H1 (cell line): ENCODE measurements around the gene SLC26A4. TPM values are rescaled to one million over a fixed set of nuclear protein-coding genes. Genes with fewer than 3 reads are reported as not detected.

ENCODE experiments used
- CTCF ChIA-PET: fragments of 300-600 bp; sonication (Branson Sonifier 250); formaldehyde crosslinking; loops from one replicate; lab custom pipeline; 2021; ENCODE audit not compliant: partially characterized antibody; lab: Charles Lee
- POLR2A ChIA-PET: fragments of 300-600 bp; sonication (Branson Sonifier 250); formaldehyde crosslinking; loops from one replicate; lab custom pipeline; 2021; ENCODE audit warnings: inconsistent platforms; ENCODE audit not compliant: partially characterized antibody; lab: Charles Lee
- DNase-seq, 2 experiments: peaks; one replicate each; pipeline versions ENCODE4 v3.0.0 to v3.0.0-alpha.2; 2010 to 2022; ENCODE audit warnings: low spot score in 2 of 2, low read depth in 1 of 2, mixed read lengths in 1 of 2
- FAIRE-seq: peaks from 2 replicates; lab custom pipeline; 2011; peaks lifted over from hg19 to GRCh38; lab: Jason Lieb, UNC
- H2AFZ ChIP-seq: 2 replicates; pipeline ENCODE4 v1.8.1; 2012; ENCODE audit warnings: low read length, inconsistent platforms
- H2AK5ac ChIP-seq: 2 replicates; pipeline ENCODE4 v1.6.1; 2013; ENCODE audit warnings: low read depth, low read length
- H2BK120ac ChIP-seq: replicated peaks from 2 replicates; pipeline ENCODE3; 2013; ENCODE audit warnings: low read depth, low read length, inconsistent platforms
- H2BK12ac ChIP-seq: 2 replicates; pipeline ENCODE4 v1.6.1; 2013; ENCODE audit warnings: low read depth, low read length
- H2BK15ac ChIP-seq: 2 replicates; pipeline ENCODE4 v1.6.1; 2013; ENCODE audit warnings: low read length
- H2BK20ac ChIP-seq: 2 replicates; pipeline ENCODE4 v1.6.1; 2013; ENCODE audit warnings: low read length
- H2BK5ac ChIP-seq: 2 replicates; pipeline ENCODE4 v1.6.1; 2013; ENCODE audit warnings: low read depth, low read length
- H3K14ac ChIP-seq: 2 replicates; pipeline ENCODE4 v1.6.1; 2013; ENCODE audit warnings: inconsistent platforms; ENCODE audit not compliant: insufficient read length
- H3K18ac ChIP-seq: 2 replicates; pipeline ENCODE4 v1.6.1; 2013; ENCODE audit warnings: low read length; ENCODE audit errors: extremely low read depth
- H3K23ac ChIP-seq: 2 replicates; pipeline ENCODE4 v1.6.1; 2013; ENCODE audit warnings: inconsistent platforms; ENCODE audit not compliant: insufficient read length
- H3K23me2 ChIP-seq: 2 replicates; pipeline ENCODE4 v1.6.1; 2013; ENCODE audit warnings: low read depth, low read length
- H3K27ac ChIP-seq: 2 replicates; pipeline ENCODE4 v1.6.1; 2011; ENCODE audit warnings: low read depth, low read length, inconsistent platforms
- H3K27me3 ChIP-seq, 4 experiments: replicated peaks in 1 of 4; 1 replicate in 1 of 4; 2 replicates in 3 of 4; pipeline versions ENCODE4 v1.6.1 to v1.8.1; 2011 to 2013; ENCODE audit warnings: low read length in 3 of 4, mild to moderate bottlenecking in 3 of 4, inconsistent platforms in 2 of 4, mixed read lengths in 2 of 4, moderate library complexity in 1 of 4; ENCODE audit not compliant: control insufficient read depth in 3 of 4, insufficient read depth in 3 of 4; ENCODE audit errors: extremely low read depth in 1 of 4
- H3K36me3 ChIP-seq, 4 experiments: 2 replicates each; pipeline versions ENCODE4 v1.6.1 to v1.8.1; 2011 to 2013; ENCODE audit warnings: mild to moderate bottlenecking in 4 of 4, low read length in 3 of 4, moderate library complexity in 2 of 4, control low read depth in 1 of 4, inconsistent platforms in 1 of 4; ENCODE audit not compliant: insufficient read depth in 4 of 4, control insufficient read depth in 2 of 4
- H3K4ac ChIP-seq: replicated peaks from 2 replicates; pipeline ENCODE3; 2013; ENCODE audit warnings: low read length, low read depth, mixed read lengths, inconsistent platforms; ENCODE audit not compliant: insufficient read length
- H3K4me1 ChIP-seq, 4 experiments: replicated peaks in 1 of 4; 1 replicate in 1 of 4; 2 replicates in 3 of 4; pipeline versions ENCODE4 v1.6.1 to v1.8.1; 2011 to 2013; ENCODE audit warnings: low read length in 3 of 4, inconsistent platforms in 2 of 4, mixed read lengths in 1 of 4; ENCODE audit not compliant: insufficient read depth in 4 of 4, control insufficient read depth in 3 of 4
- H3K4me2 ChIP-seq, 2 experiments: 2 replicates each; pipeline versions ENCODE4 v1.6.1 to v1.8.1; 2011 to 2013; ENCODE audit warnings: low read depth in 2 of 2, low read length in 2 of 2, control low read depth in 1 of 2, inconsistent platforms in 1 of 2, mild to moderate bottlenecking in 1 of 2; ENCODE audit not compliant: insufficient read depth in 1 of 2
- H3K4me3 ChIP-seq, 4 experiments: fragments of 200-600, 300-600 bp in 1 of 4; sonication (generic), shearing (Covaris generic), sonication (Bioruptor Twin) in 1 of 4; 2 replicates each; pipeline versions ENCODE4 v1.5.1 to v1.8.1; 2011 to 2016; ENCODE audit warnings: low read length in 4 of 4, low read depth in 3 of 4, control low read depth in 2 of 4, inconsistent platforms in 2 of 4, mild to moderate bottlenecking in 2 of 4, mixed read lengths in 1 of 4, moderate library complexity in 1 of 4; ENCODE audit not compliant: insufficient read depth in 2 of 4; ENCODE audit errors: extremely low read depth in 1 of 4
- H3K56ac ChIP-seq: replicated peaks from 2 replicates; pipeline ENCODE3; 2013; ENCODE audit warnings: low read depth, mild to moderate bottlenecking, mixed read lengths, low read length, inconsistent platforms; ENCODE audit not compliant: insufficient read length
- H3K79me1 ChIP-seq: 2 replicates; pipeline ENCODE4 v1.6.1; 2013; ENCODE audit warnings: low read depth, low read length, control low read depth
- H3K79me2 ChIP-seq, 2 experiments: 2 replicates each; pipeline versions ENCODE4 v1.6.1 to v1.8.1; 2012 to 2013; ENCODE audit warnings: low read length in 2 of 2, mild to moderate bottlenecking in 2 of 2, inconsistent platforms in 1 of 2; ENCODE audit not compliant: insufficient read depth in 2 of 2, control insufficient read depth in 1 of 2
- H3K9ac ChIP-seq, 4 experiments: replicated peaks in 1 of 4; 1 replicate in 1 of 4; 2 replicates in 3 of 4; pipeline versions ENCODE4 v1.6.1 to v1.8.1; 2011 to 2013; ENCODE audit warnings: low read depth in 3 of 4, low read length in 3 of 4, control low read depth in 2 of 4, mild to moderate bottlenecking in 2 of 4, moderate library complexity in 2 of 4, inconsistent platforms in 1 of 4; ENCODE audit errors: extremely low read depth in 1 of 4
- H3K9me3 ChIP-seq, 2 experiments: 2 replicates each; pipeline versions ENCODE4 v1.6.1 to v1.8.1; 2012 to 2013; ENCODE audit warnings: mild to moderate bottlenecking in 2 of 2, moderate library complexity in 2 of 2, control low read depth in 1 of 2, inconsistent platforms in 1 of 2, low read depth in 1 of 2, low read length in 1 of 2, mixed read lengths in 1 of 2; ENCODE audit not compliant: insufficient read depth in 2 of 2
- H4K20me1 ChIP-seq, 2 experiments: replicated peaks in 1 of 2; 2 replicates each; pipeline versions ENCODE3 to v1.8.1; 2011 to 2013; ENCODE audit warnings: inconsistent platforms in 2 of 2, low read length in 2 of 2, mild to moderate bottlenecking in 1 of 2; ENCODE audit not compliant: insufficient read depth in 2 of 2, control insufficient read depth in 1 of 2
- H4K5ac ChIP-seq: 2 replicates; pipeline ENCODE4 v1.6.1; 2013; ENCODE audit warnings: low read length, low read depth, mixed read lengths, inconsistent platforms; ENCODE audit not compliant: insufficient read length
- H4K8ac ChIP-seq: 2 replicates; pipeline ENCODE4 v1.8.0; 2013; ENCODE audit warnings: mild to moderate bottlenecking, moderate library complexity, low read length, inconsistent platforms; ENCODE audit not compliant: insufficient read depth; ENCODE audit errors: extremely low read depth
- H4K91ac ChIP-seq: replicated peaks from 2 replicates; pipeline ENCODE3; 2013; ENCODE audit warnings: low read length, mixed read lengths, inconsistent platforms; ENCODE audit not compliant: insufficient read length
- ASH2L ChIP-seq: fragments of 200-600, 300-600 bp; sonication (generic); IDR thresholded peaks from one replicate; pipeline ENCODE4 v1.7.1; 2017; ENCODE audit warnings: low read length
- CHD1 ChIP-seq: IDR thresholded peaks from 2 replicates; pipeline ENCODE4 v1.6.1; 2012; ENCODE audit warnings: low read depth, low read length, improper control_type of control experiment
- CTCF ChIP-seq, 3 experiments: IDR thresholded peaks; 1 replicate in 2 of 3; 2 replicates in 1 of 3; pipeline versions ENCODE4 v1.5.1 to v1.6.1; 2011; ENCODE audit warnings: low read length in 3 of 3, mild to moderate bottlenecking in 3 of 3, inconsistent platforms in 2 of 3, low read depth in 1 of 3, moderate library complexity in 1 of 3; ENCODE audit not compliant: insufficient read depth in 1 of 3; ENCODE audit errors: control extremely low read depth in 1 of 3
- GABPA ChIP-seq: IDR thresholded peaks from 2 replicates; pipeline ENCODE4 v1.6.1; 2011; ENCODE audit warnings: mild to moderate bottlenecking, low read length, moderate library complexity, borderline replicate concordance; ENCODE audit not compliant: insufficient read depth
- JUN ChIP-seq: IDR thresholded peaks from 2 replicates; pipeline ENCODE4 v1.6.1; 2011; ENCODE audit warnings: low read depth, mild to moderate bottlenecking, improper control_type of control experiment, low read length
- MAFK ChIP-seq: IDR thresholded peaks from 2 replicates; pipeline ENCODE4 v1.6.1; 2012; ENCODE audit warnings: low read depth, mild to moderate bottlenecking, improper control_type of control experiment, low read length
- RFX5 ChIP-seq: IDR thresholded peaks from 2 replicates; pipeline ENCODE4 v1.6.1; 2011; ENCODE audit warnings: low read depth, low read length, improper control_type of control experiment, borderline replicate concordance
- SIN3A ChIP-seq, 2 experiments: IDR thresholded peaks in 1 of 2; conservative IDR thresholded peaks in 1 of 2; 2 replicates each; pipeline ENCODE4 v1.6.1; 2011 to 2012; ENCODE audit warnings: low read length in 2 of 2, improper control_type of control experiment in 1 of 2, low read depth in 1 of 2, mild to moderate bottlenecking in 1 of 2
- SIRT6 ChIP-seq: IDR thresholded peaks from one replicate; pipeline ENCODE4 v1.7.1; 2012; ENCODE audit warnings: low read length, inconsistent platforms
- SP4 ChIP-seq: IDR thresholded peaks from 2 replicates; pipeline ENCODE4 v1.6.1; 2012; ENCODE audit warnings: low read length, inconsistent platforms
- TAF7 ChIP-seq: optimal IDR thresholded peaks from 2 replicates; pipeline ENCODE3; 2011; ENCODE audit warnings: low read depth, mild to moderate bottlenecking, inconsistent platforms, low read length, moderate library complexity, borderline replicate concordance
- TCF12 ChIP-seq: IDR thresholded peaks from 2 replicates; pipeline ENCODE4 v1.6.1; 2011; ENCODE audit warnings: low read depth, mild to moderate bottlenecking, low read length
- whole genome bisulfite sequencing, 2 experiments: shearing (Covaris generic) in 1 of 2; methylation state at CpG; one replicate each; pipeline versions ENCODE4 v1.1.6 to v1.1.7; 2013 to 2015; ENCODE audit warnings: low lambda C conversion rate in 2 of 2, mixed read lengths in 2 of 2, inconsistent platforms in 1 of 2, low coverage in 1 of 2, missing lambda C conversion rate in 1 of 2; ENCODE audit not compliant: insufficient replicate concordance in 2 of 2, insufficient coverage in 1 of 2, insufficient read length in 1 of 2; ENCODE audit errors: extremely low coverage in 1 of 2, missing lambda C conversion rate in 1 of 2; 5-methylcytosine and 5-hydroxymethylcytosine counted together
- polyA plus RNA-seq, 7 experiments: library from polyadenylated mRNA; depleted of rRNA in 3 of 7; stranded (reverse) in 5 of 7; unstranded in 2 of 7; fragments of >200 nt in 5 of 7; fragments of 200-250 nt in 2 of 7; gene quantifications; 1 replicate in 5 of 7; 2 replicates in 1 of 7; 4 replicates in 1 of 7; pipeline versions ENCODE4 v1.2.1 to v1.2.3, GENCODE V29; 2011 to 2013; ENCODE audit warnings: missing spikeins in 2 of 7, mixed read lengths in 2 of 7
- total RNA-seq: library from RNA; stranded (reverse); fragmentation: NEBNext Ultra II Directional; extraction: Animal tissue kit (Norgen Biotek cat#: 25700); gene quantifications from 2 replicates; pipeline ENCODE4 v1.2.1, GENCODE V29; 2021

Gene SLC26A4
- total and polyA plus RNA-seq, 2 of the 8 experiments (the other 6 are each of a cell fraction or from before 2014, with no cell fraction given), result 0.11 to 0.35 TPM

GRCh38 chr7:107659666-107660065 is 962 bp upstream of the SLC26A4 start:
- no peak overlapping the region for H2AFZ ChIP-seq
- no peak overlapping the region for H3K4ac ChIP-seq
- no peak overlapping the region for H4K91ac ChIP-seq
- no peaks in the 10 kb centered on the region for H3K36me3 ChIP-seq
- H3K23ac ChIP-seq, result no peak overlapping the region
- H3K4me2 ChIP-seq, result peak overlapping the region in 1 of 2 experiments; percentile 93; a peak in 1 of 4 replicates
- H3K27me3 ChIP-seq, result peaks cover 25 to 57% (median 49%) of the 10 kb centered on the region in 4 experiments
- no peak overlapping the region for H2BK15ac ChIP-seq
- H3K9ac ChIP-seq, result no peak overlapping the region
- H2BK12ac ChIP-seq, result no peak overlapping the region
- no peak overlapping the region for H4K8ac ChIP-seq
- no peak overlapping the region for H3K14ac ChIP-seq
- no peak overlapping the region for H2AK5ac ChIP-seq
- no peak overlapping the region for H2BK20ac ChIP-seq
- no peak overlapping the region for H4K5ac ChIP-seq
- H3K79me2 ChIP-seq, result no peaks in the 10 kb centered on the region
- no peak overlapping the region for H3K27ac ChIP-seq
- H4K20me1 ChIP-seq, result peaks cover 1 to 2% of the 10 kb centered on the region in 2 experiments
- POLR2A ChIA-PET, result interaction anchor here (1.1 kb wide), 1 partner anchor 96 kb away, joined by 3 read pairs; the partner anchor contains the start of genes COG5 and DUS4L
- FAIRE-seq (no peak), DNase-seq (no peak)
- no peak overlapping the region for H2BK120ac ChIP-seq
- no peaks in the 10 kb centered on the region for H3K9me3 ChIP-seq
- peaks cover 0 to 2% (median 0%) of the 10 kb centered on the region in 4 experiments; a peak in 3 of 7 replicates for H3K4me1 ChIP-seq
- no peak overlapping the region for H2BK5ac ChIP-seq
- peaks cover 15% of the 10 kb centered on the region; the same call in 1 of the 2 replicates for H3K23me2 ChIP-seq
- 74% methylated on average over 4 of the region's 4 CpGs; no CpG with 5 or more reads in 1 of the 2 experiments for WGBS, 2 experiments
- H3K56ac ChIP-seq, result no peak overlapping the region
- no peaks in the 10 kb centered on the region for H3K79me1 ChIP-seq
- H3K4me3 ChIP-seq, result no peak overlapping the region
- CTCF ChIA-PET, result interaction anchor here (0.9 to 2.3 kb wide), 2 partner anchors 50 to 80 kb away, joined by 4 to 7 read pairs; partner anchors contain the start of gene BCAP29
- H3K18ac ChIP-seq, result no peak overlapping the region
- TF ChIP-seq CHD1, result no peak
- TF ChIP-seq MAFK, result no peak
- no peak for TF ChIP-seq JUN
- no peak for TF ChIP-seq SIRT6
- TF ChIP-seq CTCF (IDR thresholded peaks at IDR 0.05; ENCODE audit: control extremely low read depth in 1 of 3, insufficient read depth in 1 of 3, low read depth in 1 of 3, low read length in 3 of 3), result no peak
- no peak for TF ChIP-seq GABPA
- TF ChIP-seq SIN3A (conservative IDR thresholded peaks at IDR 0.05 in 1 of 2, IDR thresholded peaks at IDR 0.05 in 1 of 2; ENCODE audit: low read depth in 1 of 2, low read length in 2 of 2), result no peak
- TF ChIP-seq TCF12, result no peak
- TF ChIP-seq ASH2L, result no peak
- TF ChIP-seq TAF7, result no peak
- no peak for TF ChIP-seq RFX5
- TF ChIP-seq SP4, result no peak
